Prostate gland (tissue), 2 donors: ENCODE data around the gene ARGLU1.

ENCODE experiments used
- CTCF ChIP-seq, 4 experiments: fragments of 200-600 bp in 2 of 4; fragments of 450-650 bp in 2 of 4; sonication (generic) in 2 of 4; IDR thresholded peaks; 1 replicate in 3 of 4; 2 replicates in 1 of 4; pipeline ENCODE4 v1.5.1; 2016 to 2019; ENCODE audit warnings: antibody characterized with exemption in 4 of 4, mild to moderate bottlenecking in 2 of 4, moderate library complexity in 2 of 4
- POLR2A ChIP-seq: fragments of 450-650 bp; IDR thresholded peaks from one replicate; pipeline ENCODE4 v1.6.1; 2016; ENCODE audit warnings: antibody characterized with exemption, mild to moderate bottlenecking
- POLR2AphosphoS5 ChIP-seq: sonication (generic); formaldehyde crosslinking; IDR thresholded peaks from one replicate; pipeline ENCODE4 v1.6.1; 2017; ENCODE audit warnings: antibody characterized with exemption

- TF ChIP-seq CTCF (IDR thresholded peaks at IDR 0.05): no peak
- no peak for TF ChIP-seq POLR2A
- no peak for TF ChIP-seq POLR2AphosphoS5
Measured at GRCh38 chr13:106566641-106567473, 1.1 kb downstream of the ARGLU1 start.
